GM19099 (cell line): ENCODE measurements around the gene AK3.

Experiments
- POLR2A ChIP-seq: IDR thresholded peaks from 3 replicates; pipeline ENCODE4 v1.6.1; 2011; ENCODE audit warnings: low read depth; ENCODE audit not compliant: insufficient read length; ENCODE audit errors: extremely low read depth

Gene AK3

DNA sequence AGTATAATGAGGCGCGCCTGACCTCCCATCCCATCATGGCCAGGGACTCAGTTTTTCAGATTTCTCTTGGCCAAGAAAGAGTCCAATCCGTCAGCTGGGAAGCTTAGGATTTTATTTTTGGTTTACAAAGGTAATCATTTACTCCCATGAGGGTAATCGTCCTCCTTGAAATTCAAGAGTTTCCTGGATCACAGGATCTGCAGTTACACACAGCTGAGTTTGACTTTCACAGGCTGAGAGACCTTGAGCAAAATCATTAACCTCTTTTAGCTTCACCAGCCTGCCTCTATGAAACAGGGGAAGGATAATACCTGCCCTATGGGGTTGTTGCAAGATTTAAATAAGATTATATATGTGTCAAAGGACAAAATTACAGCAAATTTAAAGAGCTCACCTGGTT is 15.4 kb upstream of the AK3 start:
- TF ChIP-seq POLR2A = no peak

DNA sequence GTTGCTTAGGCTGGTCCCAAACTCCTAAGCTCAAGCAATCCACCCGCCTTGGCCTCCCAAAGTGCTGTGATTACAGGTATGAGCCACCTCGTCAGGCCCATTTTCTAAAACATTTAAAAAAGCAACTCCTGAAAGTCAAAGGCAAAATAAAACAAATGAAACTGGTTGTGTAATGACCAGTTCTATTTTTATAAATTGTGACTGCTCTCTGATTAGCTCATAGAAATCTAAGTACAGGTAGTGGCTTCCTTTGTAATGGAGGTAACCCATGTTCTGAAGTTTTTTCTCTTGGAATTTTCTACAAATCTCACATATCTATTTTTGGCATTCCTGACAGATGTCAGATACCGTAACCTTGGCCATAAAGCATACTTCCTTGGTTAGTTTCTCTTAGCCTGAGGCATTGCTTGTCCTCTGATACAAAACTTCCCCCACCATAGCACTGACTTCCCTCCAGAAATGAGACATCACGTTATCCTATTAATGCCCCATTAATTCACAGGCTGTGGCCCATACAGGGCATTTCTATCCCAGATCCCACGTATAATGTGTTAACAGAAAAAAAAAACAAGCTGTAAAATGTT is 14.1 kb upstream of the AK3 start:
- TF ChIP-seq POLR2A = no peak

- TF ChIP-seq POLR2A = no peak
Measured at GRCh38 chr9:4750023-4750673, 9.1 kb upstream of the AK3 start.

- TF ChIP-seq POLR2A = no peak
Measured at GRCh38 chr9:4748612-4749011, 7.6 kb upstream of the AK3 start.

DNA sequence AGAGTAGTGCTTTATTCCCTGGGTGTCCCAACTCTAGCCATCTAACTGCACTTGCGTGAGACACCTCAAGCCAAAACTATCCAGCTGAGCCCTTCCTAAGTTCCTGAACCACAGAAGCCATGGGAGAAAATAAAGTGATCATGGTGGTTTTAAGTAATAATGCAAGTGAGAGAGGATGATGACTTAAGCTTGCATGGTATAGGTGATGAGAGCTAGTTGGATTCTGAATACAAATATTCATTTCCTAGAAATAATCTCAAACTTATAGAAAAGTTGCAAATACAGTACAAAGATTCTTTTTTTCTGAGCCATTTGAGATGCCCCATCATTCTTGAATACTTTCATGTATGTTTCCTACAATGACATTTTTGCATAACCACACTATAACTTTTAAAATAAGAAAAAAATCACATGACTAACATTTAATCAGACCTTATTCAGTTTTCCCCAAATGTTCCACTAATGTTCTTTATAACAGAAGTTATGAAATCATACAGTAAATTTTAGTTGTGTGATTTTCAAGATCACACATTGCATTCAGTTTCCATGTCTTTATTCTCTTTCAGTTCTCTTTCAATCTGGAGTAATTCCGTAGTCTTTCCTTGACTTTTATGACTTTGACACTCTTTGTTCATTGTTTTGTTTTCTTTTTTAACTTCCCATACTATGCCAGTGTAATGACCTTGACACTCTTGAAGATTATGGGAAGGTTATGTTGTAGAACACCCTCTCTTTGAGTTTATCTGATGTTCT is 5.5 kb upstream of the AK3 start:
- TF ChIP-seq POLR2A = no peak

DNA sequence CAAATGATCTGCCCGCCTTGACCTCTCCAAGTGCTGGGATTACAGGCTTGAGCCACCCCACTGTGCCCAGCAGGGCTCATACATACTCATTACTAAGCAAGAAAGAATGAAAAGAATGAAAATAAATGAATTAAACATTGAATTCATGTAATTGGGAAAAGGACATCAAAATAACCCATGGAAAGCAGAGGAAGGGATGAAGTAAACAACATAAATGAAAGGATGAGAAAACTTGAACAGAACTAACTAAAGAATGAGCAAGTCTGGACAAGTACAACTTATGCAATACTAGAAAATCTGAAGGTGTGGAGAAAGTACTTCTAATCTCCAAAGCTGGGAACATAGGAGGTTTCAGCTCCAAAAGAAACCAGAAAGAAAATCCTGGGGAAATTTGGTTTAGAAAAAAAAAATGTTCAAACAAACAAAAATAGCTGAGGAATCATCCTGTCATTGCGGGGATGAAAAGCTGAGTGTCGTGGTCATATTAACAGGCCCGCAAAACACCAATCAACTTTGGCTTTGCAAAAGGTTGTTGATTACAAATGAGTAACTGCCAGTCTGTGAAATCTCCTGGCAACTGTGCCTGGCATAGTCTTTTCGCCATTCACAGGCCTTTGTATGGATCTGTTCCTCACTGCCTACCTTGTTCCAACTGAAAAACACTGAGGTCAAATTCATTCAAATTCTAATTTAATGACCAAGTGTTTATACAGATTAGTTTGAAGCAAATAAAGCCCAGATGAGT is 2.3 kb upstream of the AK3 start:
- TF ChIP-seq POLR2A = no peak

DNA sequence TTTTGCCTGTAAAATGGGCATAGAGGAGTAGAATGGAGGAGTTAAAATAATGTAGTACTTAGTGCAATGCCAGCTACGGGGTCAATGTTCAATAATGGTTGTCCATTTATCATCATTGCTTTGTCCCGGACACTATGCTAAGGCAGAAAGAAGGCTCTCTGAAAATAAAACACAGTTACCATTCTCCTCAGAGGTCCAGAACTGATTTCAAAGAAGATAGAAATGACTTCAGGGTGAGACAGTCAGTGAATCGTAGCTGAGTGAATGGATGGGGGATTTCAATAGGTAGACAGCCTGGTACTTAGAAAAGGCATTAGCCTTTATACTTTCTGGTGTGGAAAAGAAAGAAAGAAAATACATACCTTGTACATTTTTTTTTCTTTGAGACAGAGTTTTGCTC is 1.2 kb upstream of the AK3 start:
- TF ChIP-seq POLR2A = no peak

DNA sequence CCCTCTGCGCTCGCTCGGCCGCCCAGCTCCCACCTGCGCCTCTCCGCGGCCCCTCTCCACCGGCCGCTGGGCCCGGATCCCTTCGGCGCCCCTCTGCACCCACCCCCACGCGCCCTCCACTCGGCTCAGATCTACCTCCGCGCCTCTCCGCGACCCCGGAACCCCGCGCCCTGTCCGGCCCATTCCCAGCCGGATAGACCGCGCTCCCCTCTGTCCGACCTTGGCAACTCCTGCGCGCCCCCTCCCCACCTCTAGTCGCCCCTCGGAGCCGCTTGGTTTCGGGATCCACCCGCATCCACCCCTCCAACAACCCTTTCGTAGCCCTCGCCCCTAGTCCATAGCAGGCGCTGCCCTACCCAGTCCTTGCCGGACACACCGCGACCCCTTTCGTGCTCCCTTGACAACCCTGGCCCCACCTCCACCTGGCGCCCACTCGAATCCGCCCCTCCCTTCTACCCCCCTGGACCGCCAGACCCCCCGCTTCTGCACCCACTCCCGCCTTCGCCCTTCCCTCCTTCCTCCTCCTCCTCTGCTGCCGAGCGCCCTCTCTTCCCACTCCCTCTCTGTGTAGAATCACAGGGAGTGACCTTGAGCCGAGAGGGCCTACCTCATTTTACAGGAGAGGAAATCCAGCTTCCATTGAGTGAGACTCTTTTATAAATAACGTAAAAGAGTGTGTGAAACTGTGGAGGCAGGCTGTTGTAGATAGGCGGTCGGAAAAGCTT is 525 bp upstream of the AK3 start:
- TF ChIP-seq POLR2A = peak; percentile 25

DNA sequence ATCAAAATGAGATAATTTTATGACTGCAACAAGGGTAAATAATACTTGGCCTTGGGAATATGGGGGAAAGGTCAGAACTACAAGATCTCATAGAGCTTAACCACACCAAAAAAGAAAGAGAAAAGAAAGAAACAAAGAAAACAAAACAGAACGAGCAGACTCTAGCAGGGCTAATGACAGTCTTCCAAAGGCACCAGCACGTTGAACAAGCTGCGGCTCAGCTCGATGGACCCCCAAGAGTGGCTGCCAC is 689 bp downstream of the AK3 start:
- no peak for TF ChIP-seq POLR2A

DNA sequence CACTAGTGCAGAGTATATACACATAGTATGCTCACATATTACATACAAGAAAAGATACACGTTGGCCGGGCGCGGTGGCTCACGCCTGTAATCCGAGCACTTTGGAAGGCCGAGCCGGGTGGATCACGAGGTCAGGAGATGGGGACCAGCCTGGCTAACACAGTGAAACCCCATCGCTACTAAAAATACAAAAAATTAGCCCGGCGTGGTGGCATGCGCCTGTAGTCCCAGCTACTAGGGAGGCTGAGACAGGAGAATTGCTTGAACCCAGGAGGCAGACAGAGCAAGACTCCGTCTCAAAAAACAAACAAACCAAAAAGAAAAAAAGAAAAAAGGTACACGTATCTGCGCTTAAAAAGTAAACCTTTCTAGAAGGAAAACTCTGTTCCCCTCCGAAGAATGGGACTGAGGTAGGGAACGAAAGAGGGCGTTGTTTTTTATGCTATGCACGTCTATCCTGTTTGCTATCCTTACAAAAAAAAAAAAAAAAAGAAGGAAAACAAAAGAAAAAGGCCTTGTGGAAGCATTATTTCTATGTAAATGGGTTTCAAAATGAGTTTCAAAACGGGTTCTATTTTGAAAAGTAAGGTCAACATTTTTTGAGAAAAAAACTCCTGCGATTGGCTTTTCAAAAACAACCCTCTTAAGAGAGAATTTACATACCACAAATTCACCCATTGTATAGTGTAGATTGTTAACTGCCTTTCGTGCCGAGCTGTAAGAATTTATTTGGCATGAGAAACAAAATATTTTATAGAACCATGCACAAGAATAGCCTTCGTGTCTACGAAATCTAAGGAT is 1.2 kb downstream of the AK3 start:
- no peak for TF ChIP-seq POLR2A

- TF ChIP-seq POLR2A = no peak
Measured at GRCh38 chr9:4738866-4739586, 2.0 kb downstream of the AK3 start.

DNA sequence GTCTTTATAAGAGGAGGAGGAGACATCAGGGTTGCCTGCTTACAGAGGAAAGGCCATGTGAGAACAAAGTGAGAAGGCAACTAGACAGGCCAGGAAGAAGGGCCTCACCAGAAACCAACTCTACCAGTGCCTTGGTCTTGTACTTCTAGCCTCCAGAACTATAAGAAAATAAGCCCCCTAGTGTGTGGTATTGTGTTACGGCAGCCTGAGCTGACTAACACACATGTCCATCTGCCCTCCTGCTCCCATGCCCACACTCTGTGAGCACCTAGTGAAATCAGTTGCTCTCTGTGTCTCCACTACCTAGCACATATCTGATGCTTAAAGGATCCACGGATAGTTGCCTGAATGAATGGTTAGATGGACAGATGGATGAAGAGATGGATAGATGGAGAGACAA is 6.9 kb downstream of the AK3 start:
- no peak for TF ChIP-seq POLR2A

DNA sequence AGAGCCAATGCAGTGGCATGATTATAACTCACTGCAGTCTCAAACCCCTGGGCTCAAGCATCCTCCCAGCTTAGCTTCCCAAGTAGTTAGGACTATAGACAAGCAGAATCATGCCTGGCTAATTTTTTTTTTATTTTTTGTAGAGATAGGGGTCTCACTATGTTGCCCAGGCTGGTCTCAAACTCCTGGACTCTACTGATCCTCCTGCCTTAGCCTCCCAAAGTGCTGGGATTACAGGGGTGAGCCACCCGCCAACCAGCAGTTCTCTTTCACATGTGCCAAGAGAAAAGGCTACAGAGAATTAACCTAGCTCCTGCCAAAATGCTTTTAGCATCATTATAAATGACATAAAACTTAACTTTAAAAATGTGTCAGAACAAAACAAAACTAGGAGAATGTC is 8.1 kb downstream of the AK3 start:
- TF ChIP-seq POLR2A = no peak

DNA sequence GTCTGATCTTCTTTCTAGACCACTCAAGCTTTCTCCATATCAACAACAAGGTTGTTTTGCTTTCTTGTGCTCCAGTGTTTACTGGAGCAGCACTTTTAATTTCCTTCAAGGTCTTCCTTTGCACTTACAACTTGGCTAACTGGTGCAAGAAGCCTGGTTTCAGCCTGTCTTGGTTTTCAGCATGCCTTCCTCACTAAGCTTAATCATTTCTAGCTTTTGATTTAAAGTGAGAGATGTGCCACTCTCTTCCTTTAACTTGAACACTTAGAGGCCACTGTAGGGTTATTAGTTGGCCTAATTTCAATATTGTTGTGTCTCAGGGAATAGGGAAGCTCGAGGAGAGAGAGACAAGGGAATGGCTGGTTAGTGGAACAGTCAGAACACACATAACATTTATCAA is 13.4 kb downstream of the AK3 start:
- no peak for TF ChIP-seq POLR2A
